ENCODE results near the gene GRIA3.

Gene GRIA3

DNA sequence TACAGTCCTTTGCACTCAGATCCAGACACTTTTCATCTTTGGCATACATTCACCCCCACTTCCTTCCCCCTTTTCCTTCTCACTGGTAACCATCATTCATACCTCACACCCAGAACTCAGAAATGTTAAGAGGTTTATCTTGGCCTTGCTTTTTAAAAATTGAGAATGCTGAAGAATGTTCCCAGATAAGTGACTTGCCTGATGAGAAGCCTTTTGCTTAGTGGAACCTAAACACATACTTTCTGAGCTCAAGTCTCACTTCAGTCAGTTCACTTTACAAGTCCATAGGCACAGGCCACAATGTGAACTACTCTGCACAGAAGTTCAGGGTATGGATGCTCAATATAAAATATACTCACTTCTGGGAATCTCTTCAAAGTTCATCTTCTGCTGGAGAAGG lies 129.4 kb downstream of the GRIA3 start:
- Histone ChIP-seq H3K4me2 (ENCODE audit: low read length) (no peak overlapping the region), H3K79me1 (ENCODE audit: low read length) (no peaks in the 10 kb centered on the region), H2AK5ac (ENCODE audit: low read length) (no peak overlapping the region), H3K23ac (ENCODE audit: low read length) (no peak overlapping the region), H4K91ac (ENCODE audit: low read depth, low read length) (no peak overlapping the region), H3K36me3 (ENCODE audit: control insufficient read depth in 1 of 2, insufficient read depth in 2 of 2, low read length in 2 of 2) (no peaks in the 10 kb centered on the region), H3K27ac (ENCODE audit: low read depth, low read length) (no peak overlapping the region), H2BK12ac (ENCODE audit: low read length) (no peak overlapping the region), H2AFZ (ENCODE audit: insufficient read depth, low read length, poor library complexity) (no peak overlapping the region), H4K12ac (ENCODE audit: low read depth, low read length) (no peak overlapping the region), H4K8ac (ENCODE audit: low read depth, low read length) (no peak overlapping the region), H3K9ac (ENCODE audit: low read length) (no peak overlapping the region), H3K27me3 (ENCODE audit: insufficient read depth, low read length) (no peaks in the 10 kb centered on the region), H3K4me1 (ENCODE audit: control insufficient read depth in 1 of 2, insufficient read depth in 2 of 2, low read length in 2 of 2) (no peaks in the 10 kb centered on the region), H3K4me3 (ENCODE audit: low read depth, low read length) (no peak overlapping the region), H3K4ac (ENCODE audit: low read depth, low read length) (no peak overlapping the region), H2BK5ac (ENCODE audit: low read depth, low read length, poor library complexity) (no peak overlapping the region), H3K9me3 (ENCODE audit: insufficient read depth, low read depth, low read length) (no peaks in the 10 kb centered on the region), H3K14ac (ENCODE audit: low read length) (no peak overlapping the region), H2BK120ac (ENCODE audit: insufficient read depth, low read length, poor library complexity) (no peak overlapping the region), H3K79me2 (ENCODE audit: control insufficient read depth, insufficient read depth, low read length, poor library complexity) (no peaks in the 10 kb centered on the region), H3K18ac (ENCODE audit: low read length) (no peak overlapping the region)
- DNase-seq, result no peak

DNA sequence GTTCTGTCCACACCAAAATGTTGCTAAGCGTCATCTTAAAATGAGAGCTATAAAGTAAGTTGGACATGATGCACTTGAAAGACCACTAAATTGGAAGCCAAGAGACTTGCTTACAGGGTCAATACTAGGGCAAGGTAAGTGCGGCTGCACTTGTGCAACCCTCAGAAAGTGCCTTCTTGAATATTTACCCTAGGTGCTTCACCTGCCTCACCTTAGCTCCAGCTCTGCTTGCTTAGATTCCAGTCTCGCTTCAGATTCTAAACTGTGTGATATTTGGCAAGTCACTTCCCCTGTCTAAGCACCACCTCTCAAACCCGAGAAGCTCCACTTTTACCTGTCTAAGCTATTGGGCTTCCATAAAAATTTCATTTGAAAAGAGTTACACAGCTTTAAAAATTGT lies 136.5 kb downstream of the GRIA3 start:
- no peak overlapping the region for H2BK120ac ChIP-seq (ENCODE audit: insufficient read depth, low read length, poor library complexity)
- no peak overlapping the region for H2AK5ac ChIP-seq (ENCODE audit: low read length)
- no peaks in the 10 kb centered on the region for H3K79me2 ChIP-seq (ENCODE audit: control insufficient read depth, insufficient read depth, low read length, poor library complexity)
- H2BK5ac ChIP-seq (ENCODE audit: low read depth, low read length, poor library complexity), result no peak overlapping the region
- no peak overlapping the region for H3K14ac ChIP-seq (ENCODE audit: low read length)
- H4K8ac ChIP-seq (ENCODE audit: low read depth, low read length), result no peak overlapping the region
- H3K4me3 ChIP-seq (ENCODE audit: low read depth, low read length), result no peak overlapping the region
- H3K4me1 ChIP-seq (ENCODE audit: control insufficient read depth in 1 of 2, insufficient read depth in 2 of 2, low read length in 2 of 2), result no peaks in the 10 kb centered on the region
- H3K27me3 ChIP-seq (ENCODE audit: insufficient read depth, low read length), result no peaks in the 10 kb centered on the region
- H3K9ac ChIP-seq (ENCODE audit: low read length), result no peak overlapping the region
- no peak overlapping the region for H3K4me2 ChIP-seq (ENCODE audit: low read length)
- no peak overlapping the region for H4K91ac ChIP-seq (ENCODE audit: low read depth, low read length)
- DNase-seq, result no peak
- no CpG with 5 or more reads among the region's 4 CpGs for WGBS (ENCODE audit: extremely low coverage, insufficient coverage, insufficient read length)
- no peak overlapping the region for H4K12ac ChIP-seq (ENCODE audit: low read depth, low read length)
- no peak overlapping the region for H2BK12ac ChIP-seq (ENCODE audit: low read length)
- no peaks in the 10 kb centered on the region for H3K79me1 ChIP-seq (ENCODE audit: low read length)
- no peak overlapping the region for H3K4ac ChIP-seq (ENCODE audit: low read depth, low read length)
- no peaks in the 10 kb centered on the region for H3K9me3 ChIP-seq (ENCODE audit: insufficient read depth, low read depth, low read length)
- no peaks in the 10 kb centered on the region for H3K36me3 ChIP-seq (ENCODE audit: control insufficient read depth in 1 of 2, insufficient read depth in 2 of 2, low read length in 2 of 2)
- no peak overlapping the region for H3K27ac ChIP-seq (ENCODE audit: low read depth, low read length)
- H3K18ac ChIP-seq (ENCODE audit: low read length), result no peak overlapping the region
- no peak overlapping the region for H2AFZ ChIP-seq (ENCODE audit: insufficient read depth, low read length, poor library complexity)
- no peak overlapping the region for H3K23ac ChIP-seq (ENCODE audit: low read length)

DNA sequence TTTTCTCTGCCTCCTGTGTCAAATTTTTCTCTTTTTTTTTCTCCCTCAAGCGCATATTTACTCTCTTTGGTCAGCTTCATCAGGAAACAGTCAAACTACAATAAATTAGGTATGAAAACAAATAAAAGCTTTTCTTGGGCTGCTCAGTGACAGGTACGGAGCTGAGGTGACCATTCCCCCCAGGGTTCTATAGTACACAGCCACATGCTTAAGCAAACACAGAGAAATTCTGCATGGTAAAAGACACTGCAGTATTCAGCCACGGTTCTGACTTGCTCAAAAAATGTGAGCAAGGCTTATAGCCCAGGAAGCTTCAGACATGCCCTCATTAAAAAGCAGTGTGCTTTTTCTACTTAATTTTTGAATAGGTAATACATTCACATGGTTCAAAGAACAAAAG lies 138.5 kb downstream of the GRIA3 start:
- Histone ChIP-seq H2AK5ac (ENCODE audit: low read length) (no peak overlapping the region), H4K12ac (ENCODE audit: low read depth, low read length) (no peak overlapping the region), H2BK120ac (ENCODE audit: insufficient read depth, low read length, poor library complexity) (no peak overlapping the region), H3K9ac (ENCODE audit: low read length) (no peak overlapping the region), H4K8ac (ENCODE audit: low read depth, low read length) (no peak overlapping the region), H2AFZ (ENCODE audit: insufficient read depth, low read length, poor library complexity) (no peak overlapping the region), H3K14ac (ENCODE audit: low read length) (no peak overlapping the region), H3K27me3 (ENCODE audit: insufficient read depth, low read length) (no peaks in the 10 kb centered on the region), H2BK12ac (ENCODE audit: low read length) (no peak overlapping the region), H3K4me3 (ENCODE audit: low read depth, low read length) (no peak overlapping the region), H3K4ac (ENCODE audit: low read depth, low read length) (no peak overlapping the region), H3K9me3 (ENCODE audit: insufficient read depth, low read depth, low read length) (no peaks in the 10 kb centered on the region), H3K27ac (ENCODE audit: low read depth, low read length) (no peak overlapping the region), H3K79me2 (ENCODE audit: control insufficient read depth, insufficient read depth, low read length, poor library complexity) (no peaks in the 10 kb centered on the region), H2BK5ac (ENCODE audit: low read depth, low read length, poor library complexity) (no peak overlapping the region), H3K36me3 (ENCODE audit: control insufficient read depth in 1 of 2, insufficient read depth in 2 of 2, low read length in 2 of 2) (no peaks in the 10 kb centered on the region), H3K4me1 (ENCODE audit: control insufficient read depth in 1 of 2, insufficient read depth in 2 of 2, low read length in 2 of 2) (no peaks in the 10 kb centered on the region), H3K18ac (ENCODE audit: low read length) (no peak overlapping the region), H4K91ac (ENCODE audit: low read depth, low read length) (no peak overlapping the region), H3K23ac (ENCODE audit: low read length) (no peak overlapping the region), H3K4me2 (ENCODE audit: low read length) (no peak overlapping the region), H3K79me1 (ENCODE audit: low read length) (no peaks in the 10 kb centered on the region)
- WGBS (ENCODE audit: extremely low coverage, insufficient coverage, insufficient read length), result no CpG with 5 or more reads among the region's 3 CpGs
- DNase-seq, result no peak

DNA sequence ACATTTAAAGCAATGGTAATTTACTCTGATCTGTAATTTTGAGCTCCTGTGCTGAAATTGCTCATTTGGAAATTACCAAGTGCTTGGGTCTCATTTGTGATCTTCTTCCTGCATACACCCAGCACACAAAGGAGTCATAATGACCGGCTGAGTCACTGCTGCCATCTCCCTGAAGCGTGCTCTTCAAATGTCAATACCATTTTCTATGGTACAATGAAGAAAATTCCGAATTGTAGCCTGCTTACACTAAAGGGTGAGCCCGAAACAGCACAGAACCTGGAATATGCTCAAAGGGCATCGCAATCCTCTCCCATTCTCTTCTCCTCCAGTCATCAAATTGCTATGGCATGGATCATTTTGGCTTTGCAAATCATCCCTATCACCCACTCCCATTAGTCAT lies 140.5 kb downstream of the GRIA3 start:
- Histone ChIP-seq H2BK5ac (ENCODE audit: low read depth, low read length, poor library complexity) (no peak overlapping the region), H3K4ac (ENCODE audit: low read depth, low read length) (no peak overlapping the region), H3K18ac (ENCODE audit: low read length) (no peak overlapping the region), H4K8ac (ENCODE audit: low read depth, low read length) (no peak overlapping the region), H2BK120ac (ENCODE audit: insufficient read depth, low read length, poor library complexity) (no peak overlapping the region), H3K9me3 (ENCODE audit: insufficient read depth, low read depth, low read length) (no peaks in the 10 kb centered on the region), H3K27me3 (ENCODE audit: insufficient read depth, low read length) (no peaks in the 10 kb centered on the region), H3K79me2 (ENCODE audit: control insufficient read depth, insufficient read depth, low read length, poor library complexity) (no peaks in the 10 kb centered on the region), H3K4me3 (ENCODE audit: low read depth, low read length) (no peak overlapping the region), H3K27ac (ENCODE audit: low read depth, low read length) (no peak overlapping the region), H3K9ac (ENCODE audit: low read length) (no peak overlapping the region), H3K14ac (ENCODE audit: low read length) (no peak overlapping the region), H3K4me1 (ENCODE audit: control insufficient read depth in 1 of 2, insufficient read depth in 2 of 2, low read length in 2 of 2) (no peaks in the 10 kb centered on the region), H3K36me3 (ENCODE audit: control insufficient read depth in 1 of 2, insufficient read depth in 2 of 2, low read length in 2 of 2) (no peaks in the 10 kb centered on the region), H4K91ac (ENCODE audit: low read depth, low read length) (no peak overlapping the region), H2AK5ac (ENCODE audit: low read length) (no peak overlapping the region), H3K23ac (ENCODE audit: low read length) (no peak overlapping the region), H4K12ac (ENCODE audit: low read depth, low read length) (no peak overlapping the region), H2BK12ac (ENCODE audit: low read length) (no peak overlapping the region), H3K4me2 (ENCODE audit: low read length) (no peak overlapping the region), H2AFZ (ENCODE audit: insufficient read depth, low read length, poor library complexity) (no peak overlapping the region), H3K79me1 (ENCODE audit: low read length) (no peaks in the 10 kb centered on the region)
- no CpG with 5 or more reads among the region's 5 CpGs for WGBS (ENCODE audit: extremely low coverage, insufficient coverage, insufficient read length)
- DNase-seq, result no peak
